ENCODE measurements around the gene MUC5AC.
"Not testable (repeated sequence)": the region's sequence is repeated elsewhere in the genome, so short reads cannot be mapped to it uniquely, and the experiment has no call there.

- TF ChIP-seq CTCF (conservative IDR thresholded peaks at IDR 0.05; ENCODE audit: low read length); EZH2phosphoT487 (IDR thresholded peaks at IDR 0.05; ENCODE audit: borderline replicate concordance, low read depth, low read length): not testable (repeated sequence)
Measured at GRCh38 chr11:1215826-1216225, 58.1 kb downstream of the MUC5AC start.

Measured in OCI-LY7 (cell line).